ENCODE results near the gene MAP7D1.
"Not testable (repeated sequence)": the region's sequence is repeated elsewhere in the genome, so short reads cannot be mapped to it uniquely, and the experiment has no call there.

Gene MAP7D1

DNA sequence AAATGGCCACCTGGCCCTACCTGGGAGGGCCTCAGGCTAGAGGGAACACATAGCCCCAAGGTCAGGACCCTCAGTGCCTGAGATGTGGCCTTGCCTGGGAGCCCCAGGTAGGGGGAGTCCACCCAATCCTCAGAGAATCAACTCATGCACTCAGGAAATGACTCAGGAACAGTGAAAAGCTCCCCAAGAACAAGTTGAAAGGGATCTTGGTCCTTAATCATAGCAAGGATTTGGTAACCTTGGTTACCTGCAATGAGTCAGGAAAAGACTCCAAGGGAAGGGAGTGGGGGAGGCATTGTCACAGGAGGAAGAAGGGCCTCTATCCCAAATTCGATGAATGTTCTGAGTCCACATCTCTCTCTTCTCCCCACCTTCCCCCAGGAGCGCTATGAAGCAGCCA lies 17.0 kb downstream of the MAP7D1 start:
- H3K36me3 ChIP-seq (replicated peaks): peaks cover 55% of the 10 kb centered on the region
- no peaks in the 10 kb centered on the region for H3K9me3 ChIP-seq
- no peaks in the 10 kb centered on the region for H3K4me1 ChIP-seq
- in situ Hi-C loops (cut with MboI; ENCODE audit: low sequenced_read_pairs): no loop called here
- H3K27me3 ChIP-seq (ENCODE audit: low read depth): no peaks in the 10 kb centered on the region
- no peak for DNase-seq (ENCODE audit: low spot score in 2 of 2)
- H3K4me3 ChIP-seq: no peak overlapping the region

DNA sequence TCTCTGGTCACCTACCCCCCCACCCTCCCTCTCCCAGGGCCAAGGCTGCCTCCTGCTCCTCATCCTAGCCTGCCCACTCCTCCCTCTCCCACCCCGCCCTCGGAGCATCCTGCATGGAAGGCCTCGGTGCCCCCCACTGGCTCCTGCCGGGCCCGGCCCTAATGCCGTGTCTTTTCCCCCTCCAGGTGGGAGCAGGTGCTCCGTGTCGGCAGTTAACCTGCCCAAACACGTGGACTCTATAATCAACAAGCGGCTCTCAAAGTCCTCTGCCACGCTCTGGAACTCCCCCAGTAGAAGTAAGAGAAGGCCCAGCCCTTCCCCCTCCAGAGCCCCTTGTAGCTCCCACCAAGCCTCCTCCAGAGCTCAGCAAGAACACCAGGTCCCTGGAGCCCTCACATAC lies 18.8 kb downstream of the MAP7D1 start:
- Histone ChIP-seq H3K36me3 (replicated peaks) (peaks cover 66% of the 10 kb centered on the region), H3K9me3 (no peaks in the 10 kb centered on the region), H3K27me3 (ENCODE audit: low read depth) (no peaks in the 10 kb centered on the region), H3K4me3 (no peak overlapping the region), H3K4me1 (no peaks in the 10 kb centered on the region)
- DNase-seq (ENCODE audit: low spot score in 2 of 2): no peak
- in situ Hi-C loops (cut with MboI; ENCODE audit: low sequenced_read_pairs): no loop called here

DNA sequence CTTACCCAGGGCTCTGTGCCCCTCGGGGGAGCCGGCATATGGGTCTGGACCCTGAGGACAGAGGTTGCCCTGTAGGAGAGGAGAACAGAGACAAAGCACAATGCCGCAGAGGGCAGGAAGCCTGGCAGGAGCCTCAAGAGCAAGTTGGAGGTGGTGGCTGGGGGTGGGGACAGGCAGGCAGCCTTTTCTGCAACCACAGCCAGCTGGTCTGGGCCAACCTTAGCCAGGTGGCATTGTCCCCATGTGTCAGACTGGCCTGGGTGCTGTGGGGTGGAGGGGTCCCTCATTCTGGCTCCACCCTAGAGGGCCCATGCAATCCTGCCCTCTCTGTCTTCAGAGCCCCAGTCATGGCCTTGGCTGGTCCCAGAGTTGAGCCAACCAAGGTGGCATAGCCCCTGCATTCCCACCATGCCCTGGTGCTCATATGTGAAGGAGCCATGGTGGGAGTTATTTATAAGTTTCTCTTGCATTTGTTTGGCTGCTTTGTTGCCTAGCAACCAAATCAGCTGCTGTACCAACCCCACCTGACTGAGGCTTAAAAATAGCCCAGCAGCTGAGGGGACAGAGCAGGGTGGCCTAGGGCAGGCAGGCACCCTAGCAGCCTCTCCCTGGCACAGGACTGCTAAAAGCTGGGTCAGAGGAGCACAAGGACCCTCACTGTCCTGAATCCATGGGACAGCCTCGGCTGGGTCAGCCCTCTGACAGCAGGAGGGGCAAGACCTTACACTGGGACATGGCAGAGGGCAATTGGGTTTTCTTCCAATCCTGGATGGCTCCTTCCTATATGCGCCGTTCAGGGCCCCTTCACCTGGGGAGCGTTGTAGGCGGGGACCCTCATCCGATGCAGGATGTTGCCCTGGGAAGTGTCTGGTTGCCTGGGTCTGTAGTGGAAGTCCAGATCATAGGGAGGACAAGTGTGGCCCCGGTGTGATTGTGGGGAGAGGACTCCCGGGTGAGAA lies 19.5 kb downstream of the MAP7D1 start:
- no peaks in the 10 kb centered on the region for H3K4me1 ChIP-seq

DNA sequence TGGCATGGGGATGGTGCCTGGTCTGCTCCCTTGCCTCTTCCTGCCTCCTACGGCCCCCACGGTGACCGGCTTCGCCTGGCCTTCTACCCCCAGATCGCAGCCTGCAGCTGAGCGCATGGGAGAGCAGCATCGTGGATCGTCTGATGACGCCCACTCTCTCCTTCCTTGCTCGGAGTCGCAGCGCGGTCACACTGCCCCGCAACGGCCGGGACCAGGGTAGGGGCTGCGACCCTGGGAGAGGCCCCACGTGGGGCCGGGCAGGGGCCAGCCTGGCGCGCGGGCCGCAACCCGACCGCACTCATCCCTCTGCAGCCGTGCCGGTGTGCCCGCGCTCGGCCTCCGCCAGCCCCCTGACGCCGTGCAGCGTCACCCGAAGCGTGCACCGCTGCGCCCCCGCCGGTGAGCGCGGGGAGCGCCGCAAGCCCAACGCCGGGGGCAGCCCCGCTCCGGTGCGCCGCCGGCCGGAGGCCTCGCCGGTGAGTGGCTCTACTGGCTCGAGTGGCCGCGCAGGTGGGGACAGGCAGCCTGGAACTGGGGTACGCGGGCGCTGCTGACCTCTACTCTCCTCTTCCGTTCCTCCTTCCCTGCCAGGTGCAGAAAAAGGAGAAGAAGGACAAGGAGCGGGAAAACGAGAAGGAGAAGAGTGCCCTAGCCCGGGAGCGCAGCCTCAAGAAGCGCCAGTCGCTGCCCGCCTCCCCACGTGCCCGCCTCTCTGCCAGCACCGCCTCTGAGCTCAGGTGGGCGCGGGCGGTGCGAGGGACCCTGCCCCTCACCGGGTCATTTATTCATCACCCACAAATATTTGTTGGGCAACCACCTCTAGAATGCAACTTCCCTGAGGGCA lies 20.4 kb downstream of the MAP7D1 start:
- H3K9me3 ChIP-seq: no peaks in the 10 kb centered on the region
- H3K4me1 ChIP-seq: no peaks in the 10 kb centered on the region
- H3K36me3 ChIP-seq (replicated peaks): peaks cover 71% of the 10 kb centered on the region
- DNase-seq (ENCODE audit: low spot score in 2 of 2): no peak
- no peak overlapping the region for H3K4me3 ChIP-seq
- in situ Hi-C loops (cut with MboI; ENCODE audit: low sequenced_read_pairs): no loop called here
- no peaks in the 10 kb centered on the region for H3K27me3 ChIP-seq (ENCODE audit: low read depth)

More for the DNA sequence above, 19.5 kb downstream of the MAP7D1 start:
- Histone ChIP-seq H3K36me3 (replicated peaks) (peaks cover 70% of the 10 kb centered on the region), H3K9me3 (no peaks in the 10 kb centered on the region), H3K4me3 (no peak overlapping the region), H3K27me3 (ENCODE audit: low read depth) (no peaks in the 10 kb centered on the region)
- no peak for DNase-seq (ENCODE audit: low spot score in 2 of 2)
- in situ Hi-C loops (cut with MboI; ENCODE audit: low sequenced_read_pairs): no loop called here

DNA sequence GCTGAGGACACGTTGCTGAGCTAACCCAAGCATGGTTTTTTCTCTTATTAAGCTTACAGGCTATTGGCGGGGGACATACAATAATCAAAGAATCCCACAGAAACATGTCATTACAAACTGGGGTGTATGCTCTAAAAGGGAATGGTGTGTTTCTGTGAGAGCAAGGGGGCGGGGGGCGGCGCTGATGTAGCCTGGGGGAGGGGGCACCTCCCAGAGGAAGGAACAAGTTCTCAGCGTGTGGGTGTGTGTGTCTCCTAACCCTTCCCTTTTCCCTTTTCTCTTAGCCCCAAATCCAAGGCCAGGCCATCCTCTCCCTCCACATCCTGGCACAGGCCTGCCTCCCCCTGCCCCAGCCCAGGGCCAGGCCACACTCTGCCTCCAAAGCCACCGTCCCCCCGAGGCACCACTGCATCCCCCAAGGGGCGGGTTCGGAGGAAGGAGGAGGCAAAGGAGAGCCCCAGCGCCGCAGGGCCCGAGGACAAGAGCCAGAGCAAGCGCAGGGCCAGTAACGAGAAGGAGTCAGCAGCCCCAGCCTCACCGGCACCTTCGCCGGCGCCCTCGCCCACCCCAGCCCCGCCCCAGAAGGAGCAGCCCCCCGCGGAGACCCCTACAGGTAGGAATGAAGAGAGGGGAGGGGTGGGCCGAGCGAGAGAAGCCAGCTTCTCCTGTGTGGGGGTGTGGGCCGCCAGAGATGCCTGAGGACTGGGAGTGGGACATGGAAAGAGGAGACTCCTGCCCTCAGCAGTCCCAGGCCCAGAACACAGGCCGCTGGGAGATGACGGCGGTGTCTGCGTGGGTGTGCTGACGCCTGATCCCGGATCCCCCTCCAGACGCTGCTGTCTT lies 21.9 kb downstream of the MAP7D1 start:
- H3K4me1 ChIP-seq: no peaks in the 10 kb centered on the region
- peaks cover 60% of the 10 kb centered on the region for H3K36me3 ChIP-seq (replicated peaks)
- no peak for DNase-seq (ENCODE audit: low spot score in 2 of 2)
- in situ Hi-C loops (cut with MboI; ENCODE audit: low sequenced_read_pairs): no loop called here
- no peaks in the 10 kb centered on the region for H3K9me3 ChIP-seq
- no peak overlapping the region for H3K4me3 ChIP-seq
- no peaks in the 10 kb centered on the region for H3K27me3 ChIP-seq (ENCODE audit: low read depth)

DNA sequence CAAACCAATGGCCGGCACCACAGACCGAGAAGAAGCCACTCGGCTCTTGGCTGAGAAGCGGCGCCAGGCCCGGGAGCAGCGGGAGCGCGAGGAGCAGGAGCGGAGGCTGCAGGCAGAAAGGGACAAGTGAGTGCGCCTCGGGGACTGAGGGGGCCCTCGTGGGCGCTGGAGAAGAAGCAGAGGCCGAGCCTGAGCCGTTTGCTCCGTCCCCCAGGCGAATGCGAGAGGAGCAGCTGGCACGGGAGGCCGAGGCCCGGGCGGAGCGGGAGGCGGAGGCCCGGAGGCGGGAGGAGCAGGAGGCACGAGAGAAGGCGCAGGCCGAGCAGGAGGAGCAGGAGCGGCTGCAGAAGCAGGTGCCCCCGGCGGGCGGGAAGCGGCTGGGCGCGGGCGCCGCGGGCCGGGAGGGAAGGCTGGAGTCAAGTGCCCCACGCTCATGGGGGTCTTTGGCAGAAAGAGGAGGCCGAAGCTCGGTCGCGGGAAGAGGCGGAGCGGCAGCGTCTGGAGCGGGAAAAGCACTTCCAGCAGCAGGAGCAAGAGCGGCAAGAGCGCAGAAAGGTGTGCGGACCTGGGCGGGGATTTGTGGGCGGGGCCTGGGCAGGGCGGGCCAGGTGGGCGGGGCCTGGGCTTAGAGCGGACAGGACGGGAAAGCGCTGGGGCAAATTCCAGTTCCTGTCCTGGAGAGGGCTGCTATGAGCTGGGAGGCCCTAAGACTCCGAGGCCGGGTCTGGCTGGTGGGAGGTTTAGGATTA lies 22.7 kb downstream of the MAP7D1 start:
- Histone ChIP-seq H3K4me1 (no peaks in the 10 kb centered on the region), H3K27me3 (ENCODE audit: low read depth) (no peaks in the 10 kb centered on the region), H3K4me3 (no peak overlapping the region), H3K9me3 (no peaks in the 10 kb centered on the region), H3K36me3 (replicated peaks) (peaks cover 52% of the 10 kb centered on the region)
- peak in 1 of 2 experiments; percentile 37 for DNase-seq (ENCODE audit: low spot score in 2 of 2)
- in situ Hi-C loops (cut with MboI; ENCODE audit: low sequenced_read_pairs): no loop called here

DNA sequence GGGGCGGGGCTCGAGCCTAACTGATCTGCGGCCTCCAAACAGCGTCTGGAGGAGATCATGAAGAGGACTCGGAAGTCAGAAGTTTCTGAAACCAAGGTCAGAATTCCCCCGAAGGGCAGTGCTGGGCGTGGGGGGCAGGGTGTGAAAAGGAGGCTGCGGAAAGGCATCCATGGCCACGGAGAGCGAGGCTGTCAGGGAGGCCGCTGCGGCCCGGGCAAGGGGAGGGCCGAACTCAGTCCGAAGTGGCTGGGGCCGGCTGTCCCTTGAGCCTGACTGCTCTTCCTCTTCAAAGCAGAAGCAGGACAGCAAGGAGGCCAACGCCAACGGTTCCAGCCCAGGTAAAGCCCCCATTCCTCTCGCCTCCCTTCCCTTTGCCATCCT lies 23.2 kb downstream of the MAP7D1 start:
- in situ Hi-C loops (cut with MboI; ENCODE audit: low sequenced_read_pairs): no loop called here
- no peaks in the 10 kb centered on the region for H3K9me3 ChIP-seq
- H3K27me3 ChIP-seq (ENCODE audit: low read depth): no peaks in the 10 kb centered on the region
- peaks cover 46% of the 10 kb centered on the region for H3K36me3 ChIP-seq (replicated peaks)
- no peak for DNase-seq (ENCODE audit: low spot score in 2 of 2)
- no peak overlapping the region for H3K4me3 ChIP-seq
- no peaks in the 10 kb centered on the region for H3K4me1 ChIP-seq

DNA sequence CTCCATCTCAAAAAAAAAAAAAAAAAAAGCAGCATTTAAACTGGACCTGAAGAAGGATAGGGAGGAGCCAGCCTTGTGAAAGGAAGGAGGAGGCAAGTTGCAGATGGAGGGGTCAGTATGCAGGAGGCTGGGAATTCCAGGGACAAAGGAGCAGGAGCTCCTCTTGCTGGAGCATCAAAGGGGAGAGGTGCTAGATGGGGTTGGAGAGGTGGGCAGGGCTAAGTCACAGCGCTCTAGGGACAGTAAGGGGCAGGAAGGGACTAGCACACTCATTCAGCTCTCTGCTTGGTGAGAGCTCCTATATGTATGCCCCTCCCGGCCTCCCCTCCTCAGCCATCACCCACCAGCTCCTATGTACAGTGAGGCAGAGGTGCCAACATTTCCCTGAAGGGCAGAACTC lies 26.8 kb downstream of the MAP7D1 start:
- no peak for DNase-seq (ENCODE audit: low spot score in 2 of 2)
- H3K27me3 ChIP-seq (ENCODE audit: low read depth): no peaks in the 10 kb centered on the region
- no peaks in the 10 kb centered on the region for H3K9me3 ChIP-seq
- H3K4me1 ChIP-seq: no peaks in the 10 kb centered on the region
- H3K4me3 ChIP-seq: no peak overlapping the region
- peaks cover 27% of the 10 kb centered on the region for H3K36me3 ChIP-seq (replicated peaks)
- in situ Hi-C loops (cut with MboI; ENCODE audit: low sequenced_read_pairs): no loop called here

DNA sequence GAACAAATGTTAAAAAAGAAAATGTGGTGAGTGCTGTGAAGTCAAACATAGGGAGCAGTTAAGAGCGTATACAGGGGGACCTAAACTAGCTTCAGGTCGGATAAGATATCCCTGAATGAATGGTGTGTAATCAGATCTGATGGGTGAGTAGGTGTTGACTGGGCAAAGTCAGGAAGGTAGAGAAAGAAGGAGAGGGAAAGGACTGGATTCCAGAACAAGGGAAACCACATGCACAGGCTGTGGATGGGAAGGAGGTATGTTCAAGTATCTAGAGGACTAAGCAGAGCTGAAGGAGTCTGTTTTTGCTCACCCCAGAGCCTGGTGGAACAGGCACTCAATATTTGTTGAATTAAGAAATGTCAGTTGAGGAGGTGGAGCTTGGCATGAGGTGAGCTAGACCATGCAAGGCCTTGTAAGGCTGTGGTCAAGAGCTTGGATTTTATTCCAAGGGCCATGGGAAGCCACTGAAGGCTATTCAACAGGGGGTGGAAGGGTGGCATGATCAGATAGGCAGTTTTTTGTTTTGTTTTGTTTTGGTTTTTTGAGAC lies 27.4 kb downstream of the MAP7D1 start:
- in situ Hi-C loops (cut with MboI; ENCODE audit: low sequenced_read_pairs): no loop called here
- H3K27me3 ChIP-seq (ENCODE audit: low read depth): no peaks in the 10 kb centered on the region
- no peak for DNase-seq (ENCODE audit: low spot score in 2 of 2)
- no peaks in the 10 kb centered on the region for H3K9me3 ChIP-seq
- no peaks in the 10 kb centered on the region for H3K4me1 ChIP-seq
- peaks cover 27% of the 10 kb centered on the region for H3K36me3 ChIP-seq (replicated peaks)
- H3K4me3 ChIP-seq: no peak overlapping the region

DNA sequence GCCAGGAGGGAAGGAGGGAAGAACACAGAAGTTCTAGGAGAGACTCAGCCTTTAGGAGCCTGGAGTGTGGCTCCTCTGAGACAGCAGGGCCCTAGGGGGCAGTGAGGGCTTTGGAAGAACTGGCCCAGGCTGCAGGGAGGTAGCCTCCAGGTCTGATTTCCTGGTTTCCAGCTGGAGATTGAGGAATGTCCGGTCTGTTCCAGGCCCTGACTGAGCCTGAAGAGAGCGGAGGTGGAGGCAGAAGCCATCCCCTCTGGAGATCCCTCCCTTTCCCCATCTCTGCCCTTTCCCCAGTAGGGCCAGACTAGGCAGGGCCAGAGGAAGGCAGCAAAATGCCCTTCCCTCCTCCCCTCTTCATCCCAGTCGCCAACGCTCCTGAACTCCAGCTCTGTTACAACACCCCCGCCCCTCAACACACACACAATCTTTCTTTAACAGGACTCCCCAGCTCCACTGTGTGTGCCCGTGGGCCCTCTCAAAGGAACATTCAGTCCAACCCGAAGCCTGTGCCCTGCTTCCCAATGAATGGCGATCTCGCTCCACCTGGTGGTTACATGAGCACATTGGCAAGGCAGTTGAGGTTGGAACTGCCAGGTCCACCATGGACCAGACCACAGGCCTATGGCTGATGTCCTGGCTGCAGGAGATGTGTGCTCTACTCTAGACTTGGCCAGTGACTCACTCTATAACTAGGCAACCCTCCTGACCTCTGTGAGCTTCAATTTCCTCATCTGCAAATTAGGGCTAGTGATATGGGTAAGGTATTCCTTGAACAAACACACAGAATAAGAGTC lies 32.0 kb downstream of the MAP7D1 start:
- no peaks in the 10 kb centered on the region for H3K4me1 ChIP-seq
- in situ Hi-C loops (cut with MboI; ENCODE audit: low sequenced_read_pairs): loop anchor here (5.0 kb wide), 1 partner anchor 96 kb away; no protein-coding TSS in a partner anchor

DNA sequence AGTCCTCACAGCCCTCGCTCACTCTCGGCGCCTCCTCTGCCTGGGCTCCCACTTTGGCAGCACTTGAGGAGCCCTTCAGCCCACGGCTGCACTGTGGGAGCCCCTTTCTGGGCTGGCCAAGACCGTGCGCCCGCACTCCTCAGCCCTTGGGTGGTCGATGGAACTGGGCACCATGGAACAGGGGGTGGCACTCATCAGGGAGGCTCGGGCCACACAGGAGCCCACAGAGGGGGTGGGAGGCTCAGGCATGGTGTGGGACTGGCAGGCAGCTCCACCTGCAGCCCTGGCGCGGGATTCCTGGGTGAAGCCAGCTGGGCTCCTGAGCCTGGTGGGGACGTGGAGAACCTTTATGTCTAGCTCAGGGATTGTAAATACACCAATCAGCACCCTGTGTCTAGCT lies 40.8 kb downstream of the MAP7D1 start:
- H3K4me1 ChIP-seq; H3K27me3 ChIP-seq (ENCODE audit: low read depth); in situ Hi-C loops (cut with MboI; ENCODE audit: low sequenced_read_pairs); H3K4me3 ChIP-seq; DNase-seq (ENCODE audit: low spot score in 2 of 2); H3K36me3 ChIP-seq (replicated peaks); H3K9me3 ChIP-seq: not testable (repeated sequence)

More for the DNA sequence above, 32.0 kb downstream of the MAP7D1 start:
- Histone ChIP-seq H3K36me3 (replicated peaks) (no peaks in the 10 kb centered on the region), H3K27me3 (ENCODE audit: low read depth) (no peaks in the 10 kb centered on the region), H3K9me3 (no peaks in the 10 kb centered on the region), H3K4me3 (no peak overlapping the region; the same call in 1 of the 2 replicates)
- peak; percentile 64 to 86 for DNase-seq (ENCODE audit: low spot score in 2 of 2)

DNA sequence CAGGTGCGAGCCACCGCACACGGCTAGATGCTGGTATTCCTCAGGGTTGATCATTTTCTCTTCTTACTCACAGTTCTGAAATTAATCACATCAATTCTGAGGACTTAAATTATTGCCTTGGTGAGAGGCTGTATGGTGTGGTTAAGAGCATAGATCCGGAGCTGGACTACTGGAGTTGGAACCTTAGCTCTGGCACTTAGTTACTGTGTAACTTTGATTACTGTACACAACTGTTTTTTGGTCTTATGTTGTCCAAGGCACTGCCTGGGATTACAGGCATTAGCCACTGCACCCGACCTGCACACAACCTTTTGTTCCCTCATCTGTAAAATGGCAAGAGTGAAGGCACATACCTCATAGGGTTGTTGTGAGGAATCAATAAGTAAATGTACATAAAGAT lies 42.7 kb downstream of the MAP7D1 start:
- no peaks in the 10 kb centered on the region for H3K4me1 ChIP-seq
- no peaks in the 10 kb centered on the region for H3K36me3 ChIP-seq (replicated peaks)
- H3K4me3 ChIP-seq: no peak overlapping the region
- no peak for DNase-seq (ENCODE audit: low spot score in 2 of 2)
- H3K9me3 ChIP-seq: no peaks in the 10 kb centered on the region
- H3K27me3 ChIP-seq (ENCODE audit: low read depth): no peaks in the 10 kb centered on the region; the same call in 1 of the 2 replicates
- in situ Hi-C loops (cut with MboI; ENCODE audit: low sequenced_read_pairs): no loop called here
